Measurements from ENCODE around the gene FNTB.

The FNTB gene

DNA sequence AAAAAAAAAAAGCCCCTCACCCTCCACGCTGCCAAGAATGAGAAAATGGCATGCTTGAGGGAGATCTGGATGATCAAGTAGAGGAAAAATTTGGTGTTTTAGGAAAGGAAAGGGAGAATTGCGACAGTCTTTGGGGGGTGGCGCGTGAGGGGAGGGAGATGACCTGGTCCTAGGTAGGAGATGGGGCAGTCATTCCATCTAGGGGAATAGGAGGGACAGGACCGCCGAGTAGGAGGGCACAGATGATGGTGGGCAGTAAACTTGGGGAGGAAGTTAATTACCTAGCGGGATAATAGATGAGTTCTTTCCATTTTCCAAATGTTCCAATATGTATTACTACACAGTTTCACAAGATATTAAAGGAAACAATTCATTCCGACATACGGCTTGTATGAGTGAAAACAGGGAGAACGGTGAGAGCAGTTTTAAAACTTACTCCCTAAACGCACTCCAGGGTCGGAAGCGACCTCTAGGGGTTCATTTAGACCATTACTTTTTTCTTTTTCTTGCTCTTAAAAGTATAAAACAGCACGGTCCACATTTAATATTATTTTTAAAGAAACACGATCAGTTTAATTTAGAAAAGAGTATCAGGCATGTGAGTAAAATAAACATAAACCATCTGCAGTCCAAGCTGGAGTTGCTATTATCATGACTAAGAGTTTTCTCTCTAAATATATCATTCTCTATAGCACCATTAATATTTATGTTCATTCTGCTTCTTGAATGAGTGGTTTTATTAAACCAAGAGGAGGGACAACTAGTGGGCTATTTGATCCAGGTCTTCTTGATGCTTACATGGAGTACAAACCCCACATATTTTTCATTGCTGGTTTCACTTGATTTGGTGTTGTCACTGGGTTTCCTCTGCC lies 3.0 kb upstream of the FNTB start:
- no peak for DNase-seq

DNA sequence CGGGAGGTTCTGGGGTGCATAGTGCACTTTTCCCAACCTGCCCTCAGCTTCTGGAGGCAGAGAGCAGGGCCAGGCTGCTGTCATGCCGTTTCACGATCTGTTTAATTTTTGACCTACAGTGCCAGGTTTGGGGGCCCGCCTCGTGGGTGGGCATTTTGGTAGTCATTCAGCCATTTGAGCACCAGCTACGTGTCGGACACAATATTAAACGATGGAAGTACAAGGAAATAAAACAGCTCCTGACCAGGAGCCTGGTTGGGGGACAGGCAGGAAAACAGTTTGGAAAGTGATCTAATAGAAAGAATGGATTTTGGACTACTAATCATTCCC lies 708 bp downstream of the FNTB start:
- no peak for DNase-seq

DNA sequence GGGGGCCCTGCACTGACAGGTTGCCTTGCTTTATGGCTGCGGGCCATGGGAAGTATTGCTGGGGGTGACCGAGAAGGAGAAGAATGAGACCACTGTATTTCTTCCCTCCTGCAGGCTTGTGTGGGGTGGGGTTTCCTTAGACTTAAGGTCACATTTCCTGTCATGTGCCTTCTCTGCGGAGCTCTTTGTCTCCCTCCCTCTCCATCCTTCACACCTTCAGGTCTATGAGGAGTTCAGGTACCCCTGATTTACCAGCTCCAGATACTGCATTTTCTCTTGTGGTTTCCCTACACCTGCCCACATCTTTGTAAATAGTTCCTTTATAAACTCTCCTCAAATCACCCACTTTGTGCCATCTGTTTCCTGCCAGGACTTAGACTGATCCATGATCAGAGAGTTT lies 3.6 kb downstream of the FNTB start:
- DNase-seq = no peak

DNA sequence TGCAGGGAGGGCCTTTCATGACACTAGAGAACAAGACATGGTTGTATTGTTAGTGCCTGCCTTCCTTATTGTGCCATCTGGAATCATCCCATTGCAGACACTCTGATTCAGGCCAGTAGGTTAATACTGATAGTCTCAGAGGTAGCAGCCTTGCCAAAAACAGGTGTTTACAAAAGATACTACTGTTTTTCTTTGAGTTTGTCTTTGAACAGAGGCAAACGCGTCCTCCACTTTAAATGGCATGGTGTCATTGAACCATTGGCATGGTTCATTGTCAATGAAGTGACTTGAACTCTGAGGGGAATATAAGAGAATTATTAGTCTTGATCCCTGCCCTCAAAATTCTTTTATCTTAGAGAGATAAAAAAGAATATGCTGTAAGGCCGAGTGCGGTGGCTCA lies 4.2 kb downstream of the FNTB start:
- no peak for DNase-seq

DNA sequence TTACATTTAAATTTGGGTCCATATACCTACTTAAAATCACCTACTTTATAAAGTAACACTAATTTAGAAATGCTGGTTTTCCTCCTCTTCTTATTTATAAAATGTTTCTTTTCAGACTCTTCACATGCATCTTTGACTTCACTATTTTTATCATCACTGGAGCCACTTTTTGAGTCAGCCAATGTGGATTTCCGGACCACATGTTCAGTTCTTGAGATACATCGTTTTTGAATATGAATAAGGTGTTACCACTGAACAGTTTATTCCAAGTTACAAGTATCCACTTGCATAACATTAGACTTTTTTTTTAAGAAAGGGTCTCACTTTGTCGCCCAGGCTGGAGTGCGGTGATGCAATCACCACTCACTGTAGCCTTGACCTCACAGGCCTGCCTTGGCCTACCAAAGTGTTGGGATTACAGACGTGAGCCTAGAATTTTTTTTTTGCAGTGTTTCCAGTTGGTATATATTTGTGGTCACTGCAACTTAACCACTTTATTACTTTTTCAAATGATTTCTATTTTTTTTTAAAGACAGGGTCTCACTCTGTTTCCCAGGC lies 5.7 kb downstream of the FNTB start:
- no peak for DNase-seq

- no peak for DNase-seq
These were observed 6.7 kb downstream of the FNTB start for GRCh38 chr14:64993266-64993930.

- no peak for DNase-seq
These were observed 7.8 kb downstream of the FNTB start for GRCh38 chr14:64994540-64994939.

DNA sequence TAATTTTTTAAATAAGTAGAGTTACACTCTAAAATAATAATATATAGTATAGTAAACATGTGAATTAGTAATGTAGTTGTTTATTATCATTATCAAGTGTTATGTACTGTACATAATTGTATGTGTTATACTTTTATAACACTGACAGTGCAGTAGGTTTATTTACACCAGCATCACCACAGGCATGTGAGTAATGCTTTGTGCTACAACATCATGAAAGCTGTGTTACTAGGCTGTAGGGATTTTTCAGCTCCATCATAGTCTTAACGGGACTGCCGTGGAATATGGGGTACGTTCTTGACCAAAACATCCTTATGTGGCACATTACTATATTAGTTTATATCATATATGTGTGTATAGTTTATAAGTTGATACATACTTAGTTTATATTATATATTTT lies 8.6 kb downstream of the FNTB start:
- DNase-seq = no peak

GRCh38 chr14:64997108-64997794 lies 10.6 kb downstream of the FNTB start:
- DNase-seq = no peak

DNA sequence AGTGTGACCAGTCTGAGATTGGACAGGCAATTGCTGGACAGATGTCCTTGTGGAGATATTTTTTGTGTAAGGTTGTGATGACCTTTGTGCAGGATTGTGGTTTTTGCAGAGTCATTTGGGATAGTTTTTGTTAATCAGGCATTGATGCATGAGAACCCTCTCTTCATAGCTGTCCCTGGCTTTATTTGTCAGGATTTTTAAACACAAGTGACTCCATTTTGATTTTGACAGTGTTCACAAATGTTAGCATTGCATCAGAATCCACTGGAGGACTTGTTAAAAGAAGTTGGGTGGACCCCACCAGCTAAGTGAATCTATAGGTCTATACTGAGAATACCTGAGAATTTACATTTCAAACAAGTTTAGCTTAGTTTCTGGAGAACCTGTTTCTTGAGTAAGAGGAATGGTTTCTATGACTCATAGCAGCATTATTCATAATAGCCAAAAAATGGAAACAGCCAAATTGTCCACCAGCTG lies 11.8 kb downstream of the FNTB start:
- DNase-seq = no peak

- no peak for DNase-seq
These were observed 14.3 kb downstream of the FNTB start for GRCh38 chr14:65000898-65001591.

- DNase-seq = no peak
These were observed 15.0 kb downstream of the FNTB start for GRCh38 chr14:65001723-65002122.

GRCh38 chr14:65002586-65003210 lies 16.0 kb downstream of the FNTB start:
- DNase-seq = no peak

DNA sequence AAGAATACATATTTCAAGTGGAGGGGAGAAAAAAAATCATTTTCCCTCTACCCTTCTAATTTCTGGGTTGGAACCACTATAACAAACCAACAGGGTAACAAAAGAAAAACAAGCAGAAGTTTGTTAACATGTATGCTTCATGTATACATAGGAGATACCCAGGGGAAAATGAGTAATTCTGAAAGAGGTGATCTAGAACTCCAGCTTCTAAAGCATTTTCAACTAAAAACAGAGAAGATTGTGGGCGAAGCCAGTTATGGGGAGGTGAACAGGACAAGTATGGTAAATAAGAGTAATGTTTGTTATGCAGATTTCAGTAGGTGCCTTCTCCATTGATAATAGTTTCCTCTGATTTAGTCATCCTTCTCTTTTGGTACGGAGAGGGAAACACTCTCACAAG lies 16.7 kb downstream of the FNTB start:
- DNase-seq = no peak

DNA sequence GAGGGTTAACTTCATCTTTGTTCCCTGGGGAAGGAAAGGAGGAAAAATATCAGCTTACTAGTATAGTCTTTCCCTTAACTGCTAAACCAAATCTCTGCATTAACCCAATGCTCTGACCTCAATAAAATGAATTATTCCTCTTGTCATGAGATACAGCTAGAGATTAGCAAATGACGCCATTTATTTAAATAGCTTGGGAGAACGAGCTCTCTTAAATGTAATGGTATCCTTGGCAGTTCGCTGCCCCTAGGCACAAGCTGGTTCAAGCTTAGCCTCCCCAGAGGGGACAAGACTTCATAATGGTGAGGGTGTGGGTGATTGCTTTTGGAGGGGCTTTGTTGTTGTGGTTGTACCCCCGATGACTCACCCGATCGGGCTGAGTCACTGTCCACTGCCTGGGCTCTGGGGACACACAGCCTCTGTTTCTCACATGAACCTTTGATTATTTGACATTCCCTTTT lies 19.6 kb downstream of the FNTB start:
- no peak for DNase-seq

DNA sequence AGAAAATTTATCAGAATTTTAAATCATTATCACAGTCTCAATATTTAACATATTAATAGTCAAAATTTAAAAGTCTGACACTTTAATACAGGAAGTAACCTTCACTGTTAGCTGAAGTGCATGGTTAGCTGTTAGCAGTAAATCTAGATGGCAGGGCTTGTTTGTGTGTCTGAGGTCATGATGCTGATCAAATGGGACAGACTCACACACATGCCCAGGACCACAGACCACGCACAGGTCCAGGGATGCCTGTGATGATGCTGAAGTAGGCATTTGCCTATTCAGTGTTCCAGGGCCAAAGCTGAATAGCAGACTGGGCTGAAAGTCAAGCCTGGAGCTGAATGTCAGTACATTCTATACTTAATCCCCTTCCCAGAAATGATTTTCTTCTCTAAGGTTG lies 20.5 kb downstream of the FNTB start:
- DNase-seq = no peak

- no peak for DNase-seq
These were observed 23.7 kb downstream of the FNTB start for GRCh38 chr14:65010211-65010931.

- no peak for DNase-seq
These were observed 24.8 kb downstream of the FNTB start for GRCh38 chr14:65011538-65011937.

GRCh38 chr14:65012353-65012752 lies 25.7 kb downstream of the FNTB start:
- DNase-seq = no peak

DNA sequence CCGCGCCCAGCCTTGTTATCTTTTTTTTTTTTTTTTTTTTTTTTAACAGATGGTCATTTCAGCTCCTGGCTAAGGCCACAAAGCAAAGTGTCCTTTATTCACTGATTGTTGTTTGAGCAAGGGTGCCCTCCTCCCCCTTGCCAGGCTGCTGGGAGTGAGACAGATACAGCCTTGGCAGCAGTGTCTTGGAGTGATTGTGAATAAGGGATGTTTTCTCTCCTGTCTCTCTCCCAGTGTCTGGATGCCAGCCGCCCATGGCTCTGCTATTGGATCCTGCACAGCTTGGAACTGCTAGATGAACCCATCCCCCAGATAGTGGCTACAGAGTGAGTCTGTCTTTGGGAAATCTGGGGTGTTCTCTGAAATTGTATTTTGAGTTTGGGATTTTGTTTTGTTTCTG lies 28.7 kb downstream of the FNTB start:
- DNase-seq = no peak

GRCh38 chr14:65016471-65016870 lies 29.8 kb downstream of the FNTB start:
- no peak for DNase-seq

All from left hindlimb (tissue), 1 donor.